HG02571 (cell line): ENCODE data around the gene TDG.

Experiments
- ATAC-seq: cut with Tn5 transposase; IDR thresholded peaks from one replicate; pipeline ENCODE4 v1.9.1; 2021; ENCODE audit warnings: mild to moderate bottlenecking, moderate library complexity; ENCODE audit not compliant: unreplicated experiment

The TDG gene

GRCh38 chr12:103958621-103959020, 7.1 kb upstream of the TDG start:
- no peak for ATAC-seq

GRCh38 chr12:103960616-103961227, 5.0 kb upstream of the TDG start:
- ATAC-seq = no peak

GRCh38 chr12:103962493-103962892, 3.2 kb upstream of the TDG start:
- no peak for ATAC-seq

- ATAC-seq = no peak
Observed at GRCh38 chr12:103964805-103965204, 867 bp upstream of the TDG start.

- ATAC-seq = no peak
Observed at GRCh38 chr12:103965255-103965589, 450 bp upstream of the TDG start.

- ATAC-seq = no peak
Observed at GRCh38 chr12:103966736-103967135, 1.1 kb downstream of the TDG start.

- no peak for ATAC-seq
Observed at GRCh38 chr12:103969391-103969790, 3.7 kb downstream of the TDG start.

GRCh38 chr12:103973909-103974308, 8.2 kb downstream of the TDG start:
- ATAC-seq = no peak

- ATAC-seq = no peak
Observed at GRCh38 chr12:103975368-103975767, 9.7 kb downstream of the TDG start.

GRCh38 chr12:103978384-103978982, 12.8 kb downstream of the TDG start:
- no peak for ATAC-seq

- no peak for ATAC-seq
Observed at GRCh38 chr12:103986829-103987228, 21.2 kb downstream of the TDG start.

GRCh38 chr12:103994235-103994634, 28.6 kb downstream of the TDG start:
- ATAC-seq = no peak

GRCh38 chr12:103996595-103996994, 30.9 kb downstream of the TDG start:
- no peak for ATAC-seq

GRCh38 chr12:103997286-103997900, 31.7 kb downstream of the TDG start:
- no peak for ATAC-seq

GRCh38 chr12:103998976-103999375, 33.3 kb downstream of the TDG start:
- no peak for ATAC-seq

GRCh38 chr12:104000807-104001434, 35.2 kb downstream of the TDG start:
- ATAC-seq = no peak

- ATAC-seq = no peak
Observed at GRCh38 chr12:104002686-104003085, 37.0 kb downstream of the TDG start.

- no peak for ATAC-seq
Observed at GRCh38 chr12:104003596-104003995, 37.9 kb downstream of the TDG start.

- no peak for ATAC-seq
Observed at GRCh38 chr12:104006929-104007328, 41.3 kb downstream of the TDG start.

- ATAC-seq = no peak
Observed at GRCh38 chr12:104010121-104010520, 44.4 kb downstream of the TDG start.

GRCh38 chr12:104010606-104011169, 45.0 kb downstream of the TDG start:
- ATAC-seq = no peak

GRCh38 chr12:104011253-104011652, 45.6 kb downstream of the TDG start:
- ATAC-seq = no peak
